ENCODE results near the gene C2orf68. TPM values are rescaled to one million over a fixed set of nuclear protein-coding genes. Genes with fewer than 3 reads are reported as not detected.

Gene C2orf68
- total and polyA plus RNA-seq, 2 of the 13 experiments (the other 11 are each of a cell fraction or from before 2014, with no cell fraction given), result 47.1 to 77.4 TPM

DNA sequence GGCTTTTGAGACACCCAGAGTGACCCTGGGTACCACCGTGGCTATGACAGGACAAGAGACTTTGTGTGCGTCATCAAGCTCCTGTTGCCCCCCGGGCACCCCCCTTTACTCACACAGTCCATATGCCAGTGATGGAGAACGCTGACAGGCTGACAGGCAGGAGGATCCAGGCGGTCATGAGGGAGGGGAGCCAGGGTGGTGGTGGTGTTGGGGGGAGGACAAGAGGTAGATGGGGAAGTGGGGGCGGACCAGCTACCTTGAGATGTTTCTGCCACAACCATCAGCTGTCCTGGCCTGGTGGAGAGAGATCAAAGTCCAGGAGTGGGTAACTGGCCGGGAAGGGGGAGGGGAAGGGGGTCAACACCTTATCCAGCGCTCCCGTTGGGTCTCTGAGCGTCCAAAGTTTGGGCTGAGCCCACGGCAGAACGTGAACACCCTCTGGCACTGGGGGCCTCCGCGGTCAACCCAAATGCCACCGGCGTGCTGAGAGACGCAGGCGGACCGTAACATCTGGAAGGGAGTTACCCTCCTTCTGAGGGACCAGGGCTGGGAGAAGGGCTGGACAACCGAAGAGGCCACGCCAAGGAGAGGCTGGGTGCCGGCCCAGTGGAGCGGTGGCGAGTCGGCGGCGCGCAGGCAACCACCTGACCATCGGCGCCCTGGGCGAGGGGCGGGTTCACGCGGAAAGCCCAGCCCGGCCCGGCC lies 9.9 kb downstream of the C2orf68 start (continued):
- TF ChIP-seq ZNF792 (CRISPR knock-in tag; IDR thresholded peaks at IDR 0.05) (peak; percentile 69; the same call in 1 of the 2 replicates), WIZ (CRISPR knock-in tag; IDR thresholded peaks at IDR 0.05) (no peak), ZNF451 (CRISPR knock-in tag; IDR thresholded peaks at IDR 0.05) (no peak), RBM39 (IDR thresholded peaks at IDR 0.05; ENCODE audit: low read depth, low read length, poor library complexity, severe bottlenecking) (no peak), ELF4 (CRISPR knock-in tag; IDR thresholded peaks at IDR 0.05; ENCODE audit: borderline replicate concordance) (no peak), HOXA3 (CRISPR knock-in tag; IDR thresholded peaks at IDR 0.05) (no peak; the same call in 1 of the 2 replicates), ZNF841 (CRISPR knock-in tag; IDR thresholded peaks at IDR 0.05; ENCODE audit: borderline replicate concordance) (no peak), CHCHD3 (CRISPR knock-in tag; IDR thresholded peaks at IDR 0.05) (no peak; the same call in 1 of the 2 replicates), ZNF607 (CRISPR knock-in tag; IDR thresholded peaks at IDR 0.05; ENCODE audit: borderline replicate concordance) (no peak), GATAD2A (CRISPR knock-in tag; IDR thresholded peaks at IDR 0.05) (peak; percentile 54), BHLHE40 (IDR thresholded peaks at IDR 0.05; ENCODE audit: low read length) (no peak), ZNF234 (CRISPR knock-in tag; conservative IDR thresholded peaks at IDR 0.05) (peak; percentile 41; the same call in 1 of the 2 replicates), ZBTB1 (CRISPR knock-in tag; IDR thresholded peaks at IDR 0.05; ENCODE audit: borderline replicate concordance) (no peak; the same call in 1 of the 2 replicates), NFKB2 (CRISPR knock-in tag; IDR thresholded peaks at IDR 0.05; ENCODE audit: borderline replicate concordance) (peak; percentile 62; the same call in 1 of the 2 replicates)
- TF ChIP-seq, protein P1, sequence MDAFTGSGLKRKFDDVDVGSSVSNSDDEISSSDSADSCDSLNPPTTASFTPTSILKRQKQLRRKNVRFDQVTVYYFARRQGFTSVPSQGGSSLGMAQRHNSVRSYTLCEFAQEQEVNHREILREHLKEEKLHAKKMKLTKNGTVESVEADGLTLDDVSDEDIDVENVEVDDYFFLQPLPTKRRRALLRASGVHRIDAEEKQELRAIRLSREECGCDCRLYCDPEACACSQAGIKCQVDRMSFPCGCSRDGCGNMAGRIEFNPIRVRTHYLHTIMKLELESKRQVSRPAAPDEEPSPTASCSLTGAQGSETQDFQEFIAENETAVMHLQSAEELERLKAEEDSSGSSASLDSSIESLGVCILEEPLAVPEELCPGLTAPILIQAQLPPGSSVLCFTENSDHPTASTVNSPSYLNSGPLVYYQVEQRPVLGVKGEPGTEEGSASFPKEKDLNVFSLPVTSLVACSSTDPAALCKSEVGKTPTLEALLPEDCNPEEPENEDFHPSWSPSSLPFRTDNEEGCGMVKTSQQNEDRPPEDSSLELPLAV (CRISPR knock-in tag; conservative IDR thresholded peaks at IDR 0.05; ENCODE audit: low read depth), result no peak
- TF ChIP-seq, protein P2, sequence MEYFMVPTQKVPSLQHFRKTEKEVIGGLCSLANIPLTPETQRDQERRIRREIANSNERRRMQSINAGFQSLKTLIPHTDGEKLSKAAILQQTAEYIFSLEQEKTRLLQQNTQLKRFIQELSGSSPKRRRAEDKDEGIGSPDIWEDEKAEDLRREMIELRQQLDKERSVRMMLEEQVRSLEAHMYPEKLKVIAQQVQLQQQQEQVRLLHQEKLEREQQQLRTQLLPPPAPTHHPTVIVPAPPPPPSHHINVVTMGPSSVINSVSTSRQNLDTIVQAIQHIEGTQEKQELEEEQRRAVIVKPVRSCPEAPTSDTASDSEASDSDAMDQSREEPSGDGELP (IDR thresholded peaks at IDR 0.05; ENCODE audit: borderline replicate concordance, low read depth), result peak; percentile 98
- TF ChIP-seq, protein P3, sequence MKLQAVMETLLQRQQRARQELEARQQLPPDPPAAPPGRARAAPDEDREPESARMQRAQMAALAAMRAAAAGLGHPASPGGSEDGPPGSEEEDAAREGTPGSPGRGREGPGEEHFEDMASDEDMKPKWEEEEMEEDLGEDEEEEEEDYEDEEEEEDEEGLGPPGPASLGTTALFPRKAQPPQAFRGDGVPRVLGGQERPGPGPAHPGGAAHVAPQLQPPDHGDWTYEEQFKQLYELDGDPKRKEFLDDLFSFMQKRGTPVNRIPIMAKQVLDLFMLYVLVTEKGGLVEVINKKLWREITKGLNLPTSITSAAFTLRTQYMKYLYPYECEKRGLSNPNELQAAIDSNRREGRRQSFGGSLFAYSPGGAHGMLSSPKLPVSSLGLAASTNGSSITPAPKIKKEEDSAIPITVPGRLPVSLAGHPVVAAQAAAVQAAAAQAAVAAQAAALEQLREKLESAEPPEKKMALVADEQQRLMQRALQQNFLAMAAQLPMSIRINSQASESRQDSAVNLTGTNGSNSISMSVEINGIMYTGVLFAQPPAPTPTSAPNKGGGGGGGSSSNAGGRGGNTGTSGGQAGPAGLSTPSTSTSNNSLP (IDR thresholded peaks at IDR 0.05; ENCODE audit: low read depth, low read length), result no peak
- TF ChIP-seq, protein P4, sequence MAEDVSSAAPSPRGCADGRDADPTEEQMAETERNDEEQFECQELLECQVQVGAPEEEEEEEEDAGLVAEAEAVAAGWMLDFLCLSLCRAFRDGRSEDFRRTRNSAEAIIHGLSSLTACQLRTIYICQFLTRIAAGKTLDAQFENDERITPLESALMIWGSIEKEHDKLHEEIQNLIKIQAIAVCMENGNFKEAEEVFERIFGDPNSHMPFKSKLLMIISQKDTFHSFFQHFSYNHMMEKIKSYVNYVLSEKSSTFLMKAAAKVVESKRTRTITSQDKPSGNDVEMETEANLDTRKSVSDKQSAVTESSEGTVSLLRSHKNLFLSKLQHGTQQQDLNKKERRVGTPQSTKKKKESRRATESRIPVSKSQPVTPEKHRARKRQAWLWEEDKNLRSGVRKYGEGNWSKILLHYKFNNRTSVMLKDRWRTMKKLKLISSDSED (CRISPR knock-in tag; IDR thresholded peaks at IDR 0.05), result no peak
- TF ChIP-seq, protein P5, sequence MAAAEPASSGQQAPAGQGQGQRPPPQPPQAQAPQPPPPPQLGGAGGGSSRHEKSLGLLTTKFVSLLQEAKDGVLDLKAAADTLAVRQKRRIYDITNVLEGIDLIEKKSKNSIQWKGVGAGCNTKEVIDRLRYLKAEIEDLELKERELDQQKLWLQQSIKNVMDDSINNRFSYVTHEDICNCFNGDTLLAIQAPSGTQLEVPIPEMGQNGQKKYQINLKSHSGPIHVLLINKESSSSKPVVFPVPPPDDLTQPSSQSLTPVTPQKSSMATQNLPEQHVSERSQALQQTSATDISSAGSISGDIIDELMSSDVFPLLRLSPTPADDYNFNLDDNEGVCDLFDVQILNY (CRISPR knock-in tag; conservative IDR thresholded peaks at IDR 0.05), result no peak; the same call in 1 of the 2 replicates
